GM23338 (cell line): ENCODE measurements around the gene GCN1.

Experiments
- CREB1 ChIP-seq: fragments of 250-450 bp; sonication (Bioruptor Pico); IDR thresholded peaks from 2 replicates; pipeline ENCODE4 v1.5.0; 2020; ENCODE audit warnings: low read depth, mild to moderate bottlenecking, moderate library complexity
- EZH2 ChIP-seq: fragments of 200-600 bp; sonication (generic); IDR thresholded peaks from one replicate; pipeline ENCODE4 v1.8.0; 2017; ENCODE audit warnings: antibody characterized with exemption, mild to moderate bottlenecking, low read depth; ENCODE audit not compliant: unreplicated experiment
- EZH2phosphoT487 ChIP-seq: fragments of 200-600 bp; sonication (generic); IDR thresholded peaks from one replicate; pipeline ENCODE4 v1.8.1; 2018; ENCODE audit warnings: antibody characterized with exemption; ENCODE audit not compliant: unreplicated experiment
- JUNB ChIP-seq: IDR thresholded peaks from one replicate; pipeline ENCODE4 v1.6.1; 2016; ENCODE audit warnings: antibody characterized with exemption; ENCODE audit not compliant: unreplicated experiment
- NANOG ChIP-seq: IDR thresholded peaks from 2 replicates; pipeline ENCODE4 v1.6.1; 2016; ENCODE audit warnings: antibody characterized with exemption, borderline replicate concordance
- POLR2AphosphoS5 ChIP-seq: IDR thresholded peaks from 2 replicates; pipeline ENCODE4 v1.6.1; 2016; ENCODE audit warnings: antibody characterized with exemption, low read depth
- TF ChIP-seq, protein P1 (sequence below), 2 experiments: fragments of 200-600 bp in 1 of 2; sonication (generic) in 1 of 2; conservative IDR thresholded peaks; 2 replicates each; pipeline versions ENCODE4 v1.5.1 to v1.6.1; 2016 to 2017; ENCODE audit warnings: antibody characterized with exemption in 2 of 2, low read depth in 2 of 2, mild to moderate bottlenecking in 2 of 2, moderate library complexity in 1 of 2
- TF ChIP-seq, protein P2 (sequence below): IDR thresholded peaks from 2 replicates; pipeline ENCODE4 v1.6.1; 2016; ENCODE audit warnings: antibody characterized with exemption
- TF ChIP-seq, protein P3 (sequence below): IDR thresholded peaks from one replicate; pipeline ENCODE4 v1.6.1; 2018; ENCODE audit warnings: antibody characterized with exemption; ENCODE audit not compliant: unreplicated experiment

DNA sequence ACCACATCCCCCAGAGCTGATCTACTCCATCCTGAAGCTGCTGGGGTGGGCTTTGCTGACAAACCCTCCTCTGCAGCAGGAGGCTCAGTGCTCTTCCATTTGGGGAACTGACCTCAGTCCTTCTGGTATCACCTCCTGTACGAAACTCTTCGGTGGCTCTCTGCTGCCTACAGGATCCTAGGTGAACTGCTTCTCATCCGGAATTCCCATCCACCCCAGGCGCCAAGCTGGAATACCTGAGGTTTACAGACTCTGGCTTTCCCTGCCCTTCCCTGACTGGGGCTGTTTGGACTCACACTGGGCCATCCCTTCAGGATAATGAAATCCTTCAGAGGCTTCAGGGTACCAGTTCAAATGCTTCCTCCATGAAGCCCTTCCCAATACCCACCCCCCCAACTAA lies 26.2 kb downstream of the GCN1 start:
- TF ChIP-seq, protein P1, sequence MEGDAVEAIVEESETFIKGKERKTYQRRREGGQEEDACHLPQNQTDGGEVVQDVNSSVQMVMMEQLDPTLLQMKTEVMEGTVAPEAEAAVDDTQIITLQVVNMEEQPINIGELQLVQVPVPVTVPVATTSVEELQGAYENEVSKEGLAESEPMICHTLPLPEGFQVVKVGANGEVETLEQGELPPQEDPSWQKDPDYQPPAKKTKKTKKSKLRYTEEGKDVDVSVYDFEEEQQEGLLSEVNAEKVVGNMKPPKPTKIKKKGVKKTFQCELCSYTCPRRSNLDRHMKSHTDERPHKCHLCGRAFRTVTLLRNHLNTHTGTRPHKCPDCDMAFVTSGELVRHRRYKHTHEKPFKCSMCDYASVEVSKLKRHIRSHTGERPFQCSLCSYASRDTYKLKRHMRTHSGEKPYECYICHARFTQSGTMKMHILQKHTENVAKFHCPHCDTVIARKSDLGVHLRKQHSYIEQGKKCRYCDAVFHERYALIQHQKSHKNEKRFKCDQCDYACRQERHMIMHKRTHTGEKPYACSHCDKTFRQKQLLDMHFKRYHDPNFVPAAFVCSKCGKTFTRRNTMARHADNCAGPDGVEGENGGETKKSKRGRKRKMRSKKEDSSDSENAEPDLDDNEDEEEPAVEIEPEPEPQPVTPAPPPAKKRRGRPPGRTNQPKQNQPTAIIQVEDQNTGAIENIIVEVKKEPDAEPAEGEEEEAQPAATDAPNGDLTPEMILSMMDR (conservative IDR thresholded peaks at IDR 0.05; ENCODE audit: low read depth in 2 of 2): no peak
- TF ChIP-seq EZH2 (no peak), POLR2AphosphoS5 (no peak), EZH2phosphoT487 (no peak), CREB1 (CRISPR knock-in tag) (no peak), NANOG (no peak), JUNB (no peak)
- TF ChIP-seq, protein P2, sequence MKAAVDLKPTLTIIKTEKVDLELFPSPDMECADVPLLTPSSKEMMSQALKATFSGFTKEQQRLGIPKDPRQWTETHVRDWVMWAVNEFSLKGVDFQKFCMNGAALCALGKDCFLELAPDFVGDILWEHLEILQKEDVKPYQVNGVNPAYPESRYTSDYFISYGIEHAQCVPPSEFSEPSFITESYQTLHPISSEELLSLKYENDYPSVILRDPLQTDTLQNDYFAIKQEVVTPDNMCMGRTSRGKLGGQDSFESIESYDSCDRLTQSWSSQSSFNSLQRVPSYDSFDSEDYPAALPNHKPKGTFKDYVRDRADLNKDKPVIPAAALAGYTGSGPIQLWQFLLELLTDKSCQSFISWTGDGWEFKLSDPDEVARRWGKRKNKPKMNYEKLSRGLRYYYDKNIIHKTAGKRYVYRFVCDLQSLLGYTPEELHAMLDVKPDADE: no peak
- TF ChIP-seq, protein P3, sequence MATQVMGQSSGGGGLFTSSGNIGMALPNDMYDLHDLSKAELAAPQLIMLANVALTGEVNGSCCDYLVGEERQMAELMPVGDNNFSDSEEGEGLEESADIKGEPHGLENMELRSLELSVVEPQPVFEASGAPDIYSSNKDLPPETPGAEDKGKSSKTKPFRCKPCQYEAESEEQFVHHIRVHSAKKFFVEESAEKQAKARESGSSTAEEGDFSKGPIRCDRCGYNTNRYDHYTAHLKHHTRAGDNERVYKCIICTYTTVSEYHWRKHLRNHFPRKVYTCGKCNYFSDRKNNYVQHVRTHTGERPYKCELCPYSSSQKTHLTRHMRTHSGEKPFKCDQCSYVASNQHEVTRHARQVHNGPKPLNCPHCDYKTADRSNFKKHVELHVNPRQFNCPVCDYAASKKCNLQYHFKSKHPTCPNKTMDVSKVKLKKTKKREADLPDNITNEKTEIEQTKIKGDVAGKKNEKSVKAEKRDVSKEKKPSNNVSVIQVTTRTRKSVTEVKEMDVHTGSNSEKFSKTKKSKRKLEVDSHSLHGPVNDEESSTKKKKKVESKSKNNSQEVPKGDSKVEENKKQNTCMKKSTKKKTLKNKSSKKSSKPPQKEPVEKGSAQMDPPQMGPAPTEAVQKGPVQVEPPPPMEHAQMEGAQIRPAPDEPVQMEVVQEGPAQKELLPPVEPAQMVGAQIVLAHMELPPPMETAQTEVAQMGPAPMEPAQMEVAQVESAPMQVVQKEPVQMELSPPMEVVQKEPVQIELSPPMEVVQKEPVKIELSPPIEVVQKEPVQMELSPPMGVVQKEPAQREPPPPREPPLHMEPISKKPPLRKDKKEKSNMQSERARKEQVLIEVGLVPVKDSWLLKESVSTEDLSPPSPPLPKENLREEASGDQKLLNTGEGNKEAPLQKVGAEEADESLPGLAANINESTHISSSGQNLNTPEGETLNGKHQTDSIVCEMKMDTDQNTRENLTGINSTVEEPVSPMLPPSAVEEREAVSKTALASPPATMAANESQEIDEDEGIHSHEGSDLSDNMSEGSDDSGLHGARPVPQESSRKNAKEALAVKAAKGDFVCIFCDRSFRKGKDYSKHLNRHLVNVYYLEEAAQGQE: no peak
